Upper lobe of left lung (tissue), 4 donors: ENCODE data around the gene C11orf91.

Experiments
- POLR2AphosphoS5 ChIP-seq, 2 donors: sonication (generic); formaldehyde crosslinking; IDR thresholded peaks; one replicate each; pipeline ENCODE4 v1.5.1; 2017; ENCODE audit warnings: antibody characterized with exemption in 2 of 2
- TF ChIP-seq, protein P1 (sequence below), 6 experiments: fragments of 450-650 bp in 4 of 6; fragments of 200-600 bp in 2 of 6; sonication (generic) in 2 of 6; IDR thresholded peaks; one replicate each; pipeline ENCODE4 v1.5.1; 2016 to 2019; ENCODE audit warnings: antibody characterized with exemption in 6 of 6

DNA sequence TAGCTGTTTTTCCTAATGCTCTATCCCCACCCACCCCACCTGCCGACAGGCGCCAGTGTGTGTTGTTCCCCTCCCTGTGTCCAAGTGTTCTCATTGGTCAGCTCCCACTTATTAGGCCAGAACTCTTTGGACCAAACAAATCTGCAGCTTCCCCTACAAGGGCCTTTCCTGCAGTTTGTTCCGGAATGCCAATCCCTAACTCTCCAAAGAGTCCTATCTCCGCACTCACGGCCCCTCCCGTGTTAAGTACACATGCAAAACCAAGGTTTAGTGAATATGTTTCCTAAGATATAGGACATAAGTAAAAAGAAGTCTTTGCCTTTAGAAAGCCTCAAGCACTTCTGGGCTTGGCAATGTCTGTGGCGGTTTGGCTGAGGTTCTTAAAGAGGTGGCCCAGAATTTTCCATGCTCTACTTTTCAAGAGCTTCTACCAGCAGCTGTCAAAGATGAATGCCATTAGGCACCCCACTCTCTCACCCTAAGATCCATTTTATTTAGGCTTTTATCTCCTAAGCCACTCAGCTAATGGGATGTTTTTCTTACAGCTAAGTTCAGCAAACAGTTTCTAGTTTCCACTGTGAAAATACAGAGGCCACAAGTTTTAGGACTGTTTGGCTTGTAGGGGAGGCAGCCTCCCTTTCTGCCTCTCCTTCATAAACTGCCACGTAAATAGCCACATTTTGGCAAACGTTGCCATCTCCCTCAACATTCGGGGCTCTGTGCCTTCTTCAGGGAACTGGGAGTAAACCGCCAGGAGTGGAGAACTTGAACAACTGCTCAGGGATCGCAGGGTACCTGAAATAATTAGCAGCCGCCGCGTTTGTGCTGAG lies 34.0 kb upstream of the C11orf91 start:
- TF ChIP-seq, protein P1, sequence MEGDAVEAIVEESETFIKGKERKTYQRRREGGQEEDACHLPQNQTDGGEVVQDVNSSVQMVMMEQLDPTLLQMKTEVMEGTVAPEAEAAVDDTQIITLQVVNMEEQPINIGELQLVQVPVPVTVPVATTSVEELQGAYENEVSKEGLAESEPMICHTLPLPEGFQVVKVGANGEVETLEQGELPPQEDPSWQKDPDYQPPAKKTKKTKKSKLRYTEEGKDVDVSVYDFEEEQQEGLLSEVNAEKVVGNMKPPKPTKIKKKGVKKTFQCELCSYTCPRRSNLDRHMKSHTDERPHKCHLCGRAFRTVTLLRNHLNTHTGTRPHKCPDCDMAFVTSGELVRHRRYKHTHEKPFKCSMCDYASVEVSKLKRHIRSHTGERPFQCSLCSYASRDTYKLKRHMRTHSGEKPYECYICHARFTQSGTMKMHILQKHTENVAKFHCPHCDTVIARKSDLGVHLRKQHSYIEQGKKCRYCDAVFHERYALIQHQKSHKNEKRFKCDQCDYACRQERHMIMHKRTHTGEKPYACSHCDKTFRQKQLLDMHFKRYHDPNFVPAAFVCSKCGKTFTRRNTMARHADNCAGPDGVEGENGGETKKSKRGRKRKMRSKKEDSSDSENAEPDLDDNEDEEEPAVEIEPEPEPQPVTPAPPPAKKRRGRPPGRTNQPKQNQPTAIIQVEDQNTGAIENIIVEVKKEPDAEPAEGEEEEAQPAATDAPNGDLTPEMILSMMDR (IDR thresholded peaks at IDR 0.05), result no peak
- peak in 1 of 2 donors; percentile 67 for TF ChIP-seq POLR2AphosphoS5 (IDR thresholded peaks at IDR 0.05)
